ENCODE measurements around the gene MYOCOS. TPM values are rescaled to one million over a fixed set of nuclear protein-coding genes. Genes with fewer than 3 reads are reported as not detected.

Gene MYOCOS
- total RNA-seq, 1 donor from 2014 or later = not detected

- Mint-ChIP-seq H3K9me3 (ENCODE audit: low read depth) (no peaks in the 10 kb centered on the region), H3K36me3 (ENCODE audit: insufficient read depth) (no peaks in the 10 kb centered on the region), H3K4me3 (ENCODE audit: low read depth) (no peak overlapping the region), H3K27ac (no peak overlapping the region), H3K4me1 (ENCODE audit: low read depth) (no peaks in the 10 kb centered on the region), H3K27me3 (no peaks in the 10 kb centered on the region)
- TF ChIP-seq, protein P1, sequence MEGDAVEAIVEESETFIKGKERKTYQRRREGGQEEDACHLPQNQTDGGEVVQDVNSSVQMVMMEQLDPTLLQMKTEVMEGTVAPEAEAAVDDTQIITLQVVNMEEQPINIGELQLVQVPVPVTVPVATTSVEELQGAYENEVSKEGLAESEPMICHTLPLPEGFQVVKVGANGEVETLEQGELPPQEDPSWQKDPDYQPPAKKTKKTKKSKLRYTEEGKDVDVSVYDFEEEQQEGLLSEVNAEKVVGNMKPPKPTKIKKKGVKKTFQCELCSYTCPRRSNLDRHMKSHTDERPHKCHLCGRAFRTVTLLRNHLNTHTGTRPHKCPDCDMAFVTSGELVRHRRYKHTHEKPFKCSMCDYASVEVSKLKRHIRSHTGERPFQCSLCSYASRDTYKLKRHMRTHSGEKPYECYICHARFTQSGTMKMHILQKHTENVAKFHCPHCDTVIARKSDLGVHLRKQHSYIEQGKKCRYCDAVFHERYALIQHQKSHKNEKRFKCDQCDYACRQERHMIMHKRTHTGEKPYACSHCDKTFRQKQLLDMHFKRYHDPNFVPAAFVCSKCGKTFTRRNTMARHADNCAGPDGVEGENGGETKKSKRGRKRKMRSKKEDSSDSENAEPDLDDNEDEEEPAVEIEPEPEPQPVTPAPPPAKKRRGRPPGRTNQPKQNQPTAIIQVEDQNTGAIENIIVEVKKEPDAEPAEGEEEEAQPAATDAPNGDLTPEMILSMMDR (IDR thresholded peaks at IDR 0.05; ENCODE audit: unreplicated experiment) = no peak
- DNase-seq (ENCODE audit: low spot score, unreplicated experiment) = no peak
Observed at GRCh38 chr1:171623651-171624331, 1.7 kb downstream of the MYOCOS start.

GRCh38 chr1:171625225-171625624 lies 3.2 kb downstream of the MYOCOS start:
- Mint-ChIP-seq H3K4me1 (ENCODE audit: low read depth) (no peaks in the 10 kb centered on the region), H3K36me3 (ENCODE audit: insufficient read depth) (no peaks in the 10 kb centered on the region), H3K27me3 (no peaks in the 10 kb centered on the region), H3K27ac (no peak overlapping the region), H3K4me3 (ENCODE audit: low read depth) (no peak overlapping the region), H3K9me3 (ENCODE audit: low read depth) (no peaks in the 10 kb centered on the region)
- TF ChIP-seq, protein P1 (IDR thresholded peaks at IDR 0.05; ENCODE audit: unreplicated experiment) = no peak
- no peak for DNase-seq (ENCODE audit: low spot score, unreplicated experiment)

- Mint-ChIP-seq H3K4me3 (ENCODE audit: low read depth) (no peak overlapping the region), H3K36me3 (ENCODE audit: insufficient read depth) (no peaks in the 10 kb centered on the region), H3K4me1 (ENCODE audit: low read depth) (no peaks in the 10 kb centered on the region), H3K9me3 (ENCODE audit: low read depth) (no peaks in the 10 kb centered on the region), H3K27ac (no peak overlapping the region), H3K27me3 (no peaks in the 10 kb centered on the region)
- TF ChIP-seq, protein P1 (IDR thresholded peaks at IDR 0.05; ENCODE audit: unreplicated experiment) = no peak
- no peak for DNase-seq (ENCODE audit: low spot score, unreplicated experiment)
Observed at GRCh38 chr1:171627020-171627419, 5.0 kb downstream of the MYOCOS start.

GRCh38 chr1:171628225-171628624 lies 6.2 kb downstream of the MYOCOS start:
- H3K9me3 Mint-ChIP-seq (ENCODE audit: low read depth) = no peaks in the 10 kb centered on the region
- no peak overlapping the region for H3K4me3 Mint-ChIP-seq (ENCODE audit: low read depth)
- no peaks in the 10 kb centered on the region for H3K4me1 Mint-ChIP-seq (ENCODE audit: low read depth)
- H3K27ac Mint-ChIP-seq = no peak overlapping the region
- TF ChIP-seq, protein P1 (IDR thresholded peaks at IDR 0.05; ENCODE audit: unreplicated experiment) = no peak
- no peaks in the 10 kb centered on the region for H3K36me3 Mint-ChIP-seq (ENCODE audit: insufficient read depth)
- H3K27me3 Mint-ChIP-seq = no peaks in the 10 kb centered on the region
- no peak for DNase-seq (ENCODE audit: low spot score, unreplicated experiment)

DNA sequence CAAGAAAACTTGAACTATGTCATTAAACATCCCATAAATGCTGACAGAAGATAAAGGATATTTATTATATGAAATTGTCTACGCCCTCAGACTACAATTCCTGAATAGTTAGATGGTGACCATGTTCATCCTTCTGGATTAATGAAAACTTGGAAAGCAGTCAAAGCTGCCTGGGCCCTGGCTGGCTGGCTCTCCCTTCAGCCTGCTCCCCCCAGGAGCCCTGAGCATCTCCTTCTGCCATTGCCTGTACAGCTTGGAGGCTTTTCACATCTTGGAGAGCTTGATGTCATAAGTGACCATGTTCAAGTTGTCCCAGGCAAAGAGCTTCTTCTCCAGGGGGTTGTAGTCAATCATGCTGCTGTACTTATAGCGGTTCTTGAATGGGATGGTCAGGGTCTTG lies 13.6 kb downstream of the MYOCOS start:
- H3K27me3 Mint-ChIP-seq = no peaks in the 10 kb centered on the region
- H3K9me3 Mint-ChIP-seq (ENCODE audit: low read depth) = no peaks in the 10 kb centered on the region
- no peak overlapping the region for H3K27ac Mint-ChIP-seq
- TF ChIP-seq, protein P1 (IDR thresholded peaks at IDR 0.05; ENCODE audit: unreplicated experiment) = no peak
- H3K4me1 Mint-ChIP-seq (ENCODE audit: low read depth) = no peaks in the 10 kb centered on the region
- no peak overlapping the region for H3K4me3 Mint-ChIP-seq (ENCODE audit: low read depth)
- no peak for DNase-seq (ENCODE audit: low spot score, unreplicated experiment)
- no peaks in the 10 kb centered on the region for H3K36me3 Mint-ChIP-seq (ENCODE audit: insufficient read depth)
